GM18520 (cell line): ENCODE data around the gene ALPK3.
"Not testable (repeated sequence)": the region's sequence is repeated elsewhere in the genome, so short reads cannot be mapped to it uniquely, and the experiment has no call there.

Experiments
- ATAC-seq: cut with Tn5 transposase; IDR thresholded peaks from one replicate; pipeline ENCODE4 v1.9.1; 2021; ENCODE audit not compliant: unreplicated experiment

Gene ALPK3

GRCh38 chr15:84869510-84869909 lies 52.4 kb downstream of the ALPK3 start:
- no peak for ATAC-seq

GRCh38 chr15:84871428-84871985 lies 54.4 kb downstream of the ALPK3 start:
- ATAC-seq, result no peak

GRCh38 chr15:84872009-84872910 lies 55.1 kb downstream of the ALPK3 start:
- no peak for ATAC-seq

GRCh38 chr15:84873997-84874396 lies 56.8 kb downstream of the ALPK3 start:
- no peak for ATAC-seq

- no peak for ATAC-seq
Observed at GRCh38 chr15:84874981-84875699, 58.0 kb downstream of the ALPK3 start.

GRCh38 chr15:84876269-84876668 lies 59.1 kb downstream of the ALPK3 start:
- ATAC-seq, result no peak

GRCh38 chr15:84877701-84878100 lies 60.5 kb downstream of the ALPK3 start:
- ATAC-seq, result not testable (repeated sequence)

- no peak for ATAC-seq
Observed at GRCh38 chr15:84878504-84878903, 61.3 kb downstream of the ALPK3 start.

- ATAC-seq, result no peak
Observed at GRCh38 chr15:84879088-84879780, 62.1 kb downstream of the ALPK3 start.

GRCh38 chr15:84880007-84880406 lies 62.9 kb downstream of the ALPK3 start:
- ATAC-seq, result no peak

GRCh38 chr15:84880822-84881519 lies 63.8 kb downstream of the ALPK3 start:
- ATAC-seq, result no peak

GRCh38 chr15:84881520-84881830 lies 64.3 kb downstream of the ALPK3 start:
- no peak for ATAC-seq

- ATAC-seq, result no peak
Observed at GRCh38 chr15:84883466-84883865, 66.3 kb downstream of the ALPK3 start.

GRCh38 chr15:84883916-84884781 lies 67.0 kb downstream of the ALPK3 start, which contains the start of gene SLC28A1:
Gene SLC28A1, plus strand, starts transcription at chr15:84884662. Its CDS starts 3,099 bp downstream, at chr15:84887761.
- ATAC-seq, result no peak

- no peak for ATAC-seq
Observed at GRCh38 chr15:84885801-84886200, 68.6 kb downstream of the ALPK3 start.

- ATAC-seq, result no peak
Observed at GRCh38 chr15:84886211-84886983, 69.2 kb downstream of the ALPK3 start.

GRCh38 chr15:84886984-84887299 lies 69.8 kb downstream of the ALPK3 start:
- ATAC-seq, result no peak

GRCh38 chr15:84887938-84888337 lies 70.8 kb downstream of the ALPK3 start:
- no peak for ATAC-seq

- ATAC-seq, result no peak
Observed at GRCh38 chr15:84888639-84889038, 71.5 kb downstream of the ALPK3 start.
